Amniotic epithelial cell (primary cell): Measurements from ENCODE around the gene ARID3B.
"Not testable (repeated sequence)": the region's sequence is repeated elsewhere in the genome, so short reads cannot be mapped to it uniquely, and the experiment has no call there.

Experiments
- DNase-seq: peaks from one replicate; pipeline ENCODE4 v3.0.0-alpha.2; 2010; ENCODE audit warnings: low read depth

ARID3B gene

GRCh38 chr15:74537736-74538135 is 3.3 kb upstream of the ARID3B start:
- DNase-seq = no peak

- DNase-seq = not testable (repeated sequence)
Observed at GRCh38 chr15:74539521-74539920, 1.5 kb upstream of the ARID3B start.

GRCh38 chr15:74540161-74540760 is 759 bp upstream of the ARID3B start:
- DNase-seq = peak; percentile 29

GRCh38 chr15:74541494-74542165 is 610 bp downstream of the ARID3B start:
- peak; percentile 21 for DNase-seq

GRCh38 chr15:74542166-74543042 is 1.4 kb downstream of the ARID3B start:
- DNase-seq = no peak

GRCh38 chr15:74543043-74543422 is 2.0 kb downstream of the ARID3B start:
- no peak for DNase-seq

- DNase-seq = no peak
Observed at GRCh38 chr15:74543583-74543982, 2.6 kb downstream of the ARID3B start.

GRCh38 chr15:74545086-74545485 is 4.1 kb downstream of the ARID3B start:
- no peak for DNase-seq

GRCh38 chr15:74545776-74546656 is 5.0 kb downstream of the ARID3B start:
- DNase-seq = peak; percentile 99

- DNase-seq = no peak
Observed at GRCh38 chr15:74547616-74548015, 6.6 kb downstream of the ARID3B start.

GRCh38 chr15:74548241-74548640 is 7.2 kb downstream of the ARID3B start:
- DNase-seq = no peak

- DNase-seq = peak; percentile 46
Observed at GRCh38 chr15:74549816-74550215, 8.8 kb downstream of the ARID3B start.

GRCh38 chr15:74551714-74552113 is 10.7 kb downstream of the ARID3B start:
- no peak for DNase-seq

- no peak for DNase-seq
Observed at GRCh38 chr15:74552773-74553441, 11.9 kb downstream of the ARID3B start.

GRCh38 chr15:74555192-74555591 is 14.2 kb downstream of the ARID3B start:
- DNase-seq = no peak

- DNase-seq = no peak
Observed at GRCh38 chr15:74558706-74559105, 17.7 kb downstream of the ARID3B start.

- no peak for DNase-seq
Observed at GRCh38 chr15:74563442-74563841, 22.4 kb downstream of the ARID3B start.

- no peak for DNase-seq
Observed at GRCh38 chr15:74564182-74564581, 23.2 kb downstream of the ARID3B start.

GRCh38 chr15:74565381-74566085 is 24.5 kb downstream of the ARID3B start:
- DNase-seq = no peak

GRCh38 chr15:74568594-74568993 is 27.6 kb downstream of the ARID3B start:
- no peak for DNase-seq

GRCh38 chr15:74569731-74570070 is 28.7 kb downstream of the ARID3B start:
- DNase-seq = no peak
